Retinal pigment epithelial cell (primary cell): ENCODE measurements around the gene IL36RN.

Experiments used
- DNase-seq: peaks from one replicate; pipeline ENCODE4 v3.0.0-alpha.2; 2010; ENCODE audit warnings: low read depth
- H3K4me3 ChIP-seq: 2 replicates; pipeline ENCODE4 v1.5.1; 2011; ENCODE audit warnings: mild to moderate bottlenecking, low read length, control low read depth, moderate library complexity
- TF ChIP-seq, protein P1 (sequence below): conservative IDR thresholded peaks from 2 replicates; pipeline ENCODE4 v1.5.1; 2011; ENCODE audit warnings: low read depth, low read length, control low read depth, inconsistent platforms

The IL36RN gene

DNA sequence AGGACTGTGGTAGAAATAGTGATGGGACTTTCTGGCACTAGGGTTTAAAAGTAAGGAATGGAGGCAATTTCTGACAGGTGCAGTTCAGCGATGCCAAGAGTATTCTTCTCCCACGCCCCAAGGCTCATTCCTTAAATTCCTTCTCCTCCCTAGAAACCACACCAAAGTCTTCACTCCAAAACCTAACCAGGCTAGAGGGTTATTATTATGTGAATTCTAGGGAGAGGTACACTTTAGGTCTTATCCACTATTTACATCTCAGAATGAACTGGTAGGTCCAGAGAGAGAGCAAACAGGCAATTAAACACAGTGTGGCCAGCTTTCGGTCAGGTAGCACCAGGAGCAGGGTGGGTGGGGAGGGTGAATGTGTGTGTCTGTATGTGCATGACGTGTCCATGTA is 20.1 kb downstream of the IL36RN start:
- H3K4me3 ChIP-seq = no peak overlapping the region
- TF ChIP-seq, protein P1, sequence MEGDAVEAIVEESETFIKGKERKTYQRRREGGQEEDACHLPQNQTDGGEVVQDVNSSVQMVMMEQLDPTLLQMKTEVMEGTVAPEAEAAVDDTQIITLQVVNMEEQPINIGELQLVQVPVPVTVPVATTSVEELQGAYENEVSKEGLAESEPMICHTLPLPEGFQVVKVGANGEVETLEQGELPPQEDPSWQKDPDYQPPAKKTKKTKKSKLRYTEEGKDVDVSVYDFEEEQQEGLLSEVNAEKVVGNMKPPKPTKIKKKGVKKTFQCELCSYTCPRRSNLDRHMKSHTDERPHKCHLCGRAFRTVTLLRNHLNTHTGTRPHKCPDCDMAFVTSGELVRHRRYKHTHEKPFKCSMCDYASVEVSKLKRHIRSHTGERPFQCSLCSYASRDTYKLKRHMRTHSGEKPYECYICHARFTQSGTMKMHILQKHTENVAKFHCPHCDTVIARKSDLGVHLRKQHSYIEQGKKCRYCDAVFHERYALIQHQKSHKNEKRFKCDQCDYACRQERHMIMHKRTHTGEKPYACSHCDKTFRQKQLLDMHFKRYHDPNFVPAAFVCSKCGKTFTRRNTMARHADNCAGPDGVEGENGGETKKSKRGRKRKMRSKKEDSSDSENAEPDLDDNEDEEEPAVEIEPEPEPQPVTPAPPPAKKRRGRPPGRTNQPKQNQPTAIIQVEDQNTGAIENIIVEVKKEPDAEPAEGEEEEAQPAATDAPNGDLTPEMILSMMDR = no peak
- no peak for DNase-seq

- H3K4me3 ChIP-seq = no peak overlapping the region
- TF ChIP-seq, protein P1 = peak; percentile 80
- DNase-seq = no peak
Measured at GRCh38 chr2:113080134-113080533, 21.1 kb downstream of the IL36RN start.

DNA sequence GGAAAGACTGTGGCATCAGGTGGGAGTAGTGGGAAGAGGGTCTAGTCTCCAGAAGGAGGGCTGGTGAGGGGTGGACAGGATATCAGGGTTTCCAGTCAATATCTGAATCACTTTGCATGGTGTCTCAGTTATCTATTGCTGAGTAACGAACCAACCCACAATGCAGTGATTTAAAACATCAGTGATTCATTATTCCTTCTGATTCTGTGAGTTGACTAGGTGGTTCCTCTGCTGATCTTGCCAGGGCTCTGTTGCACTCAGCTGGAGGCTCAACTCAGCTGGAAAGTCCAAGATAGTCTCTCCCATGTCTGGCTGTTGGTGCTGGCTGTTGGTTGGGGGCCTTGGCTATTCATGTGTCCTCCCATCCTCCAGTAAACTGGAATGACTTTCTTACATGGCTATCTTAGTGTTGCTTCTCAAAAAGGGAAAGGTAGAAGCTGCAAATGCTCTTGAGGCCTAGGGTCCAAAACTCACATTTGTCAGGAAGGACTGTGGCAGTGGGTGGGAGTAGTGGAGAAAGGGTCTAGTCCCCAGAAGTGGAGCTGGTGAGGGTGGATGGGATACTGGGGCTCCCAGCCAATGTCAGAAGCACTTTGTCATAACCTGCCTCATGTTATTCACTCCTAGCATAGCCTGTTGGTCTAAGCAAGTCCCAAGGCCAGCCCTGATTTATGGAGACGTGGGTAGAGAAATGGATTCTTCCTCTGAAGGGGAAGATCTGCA is 22.7 kb downstream of the IL36RN start:
- no peak overlapping the region for H3K4me3 ChIP-seq
- DNase-seq = no peak
- TF ChIP-seq, protein P1 = no peak

GRCh38 chr2:113083296-113083695 is 24.3 kb downstream of the IL36RN start:
- TF ChIP-seq, protein P1 = no peak
- no peak overlapping the region for H3K4me3 ChIP-seq
- DNase-seq = no peak

DNA sequence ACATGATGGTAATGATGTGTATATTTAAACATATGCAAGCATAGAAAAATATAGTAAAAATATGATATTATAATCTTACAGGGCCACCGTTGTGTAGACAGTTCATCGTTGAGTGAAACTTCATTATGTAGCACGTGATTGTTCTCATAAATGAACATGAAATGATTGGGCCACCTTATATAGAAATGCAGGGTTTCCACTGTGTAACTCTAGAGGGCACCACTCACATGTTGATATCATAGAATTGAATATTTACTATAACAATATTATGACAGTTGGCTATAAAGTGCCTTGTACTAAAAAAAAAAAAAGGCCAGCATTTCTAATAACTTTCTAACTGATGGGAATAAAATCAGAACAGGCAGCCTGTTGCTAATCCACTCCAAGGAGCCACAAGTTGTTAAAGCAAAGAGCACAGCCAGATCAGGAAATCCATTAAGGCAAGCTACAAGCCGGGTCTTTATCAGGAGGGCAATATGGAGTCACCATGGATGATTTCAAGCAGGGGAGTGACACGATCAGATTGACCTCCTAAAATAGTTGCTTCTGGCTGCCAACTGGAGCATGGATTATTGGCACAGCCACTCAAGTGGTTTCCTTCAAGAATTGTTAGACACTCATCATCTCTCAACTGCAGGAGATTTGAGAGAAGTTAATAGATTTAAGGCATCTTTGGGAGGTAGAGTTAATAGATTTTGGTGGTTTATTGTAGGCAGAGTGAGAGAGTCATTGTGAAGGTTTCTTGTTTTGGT is 25.4 kb downstream of the IL36RN start:
- TF ChIP-seq, protein P1 = peak; percentile 55
- no peak for DNase-seq
- H3K4me3 ChIP-seq = no peak overlapping the region

DNA sequence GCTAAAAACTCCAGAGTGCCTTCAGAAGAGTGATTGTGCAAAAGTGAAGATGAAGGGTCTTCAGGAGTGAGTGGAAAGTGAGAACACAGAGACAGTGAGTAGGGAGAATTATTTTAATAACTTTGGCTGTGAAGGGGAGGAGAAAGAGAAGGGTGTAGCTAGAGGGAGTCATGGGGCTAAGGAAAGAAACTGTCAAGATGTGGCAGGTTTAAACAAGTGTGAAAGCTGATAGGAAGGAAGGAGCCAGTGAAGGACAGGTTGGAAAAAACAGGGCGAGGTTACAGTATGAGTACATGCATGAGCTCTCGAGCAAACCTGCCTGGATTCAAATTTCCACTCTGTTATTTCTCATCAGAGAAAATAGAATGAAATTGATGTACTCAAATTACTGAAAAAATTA is 26.5 kb downstream of the IL36RN start:
- DNase-seq = no peak
- TF ChIP-seq, protein P1 = no peak
- no peak overlapping the region for H3K4me3 ChIP-seq
